NB4 (cell line): ENCODE results near the gene PLD4.

Experiments
- TF ChIP-seq, protein P1 (sequence below): IDR thresholded peaks from one replicate; pipeline ENCODE4 v1.5.1; 2012; ENCODE audit warnings: low read depth, low read length
- TF ChIP-seq, protein P2 (sequence below): IDR thresholded peaks from 2 replicates; pipeline ENCODE4 v1.6.1; 2011; ENCODE audit warnings: low read depth, low read length

DNA sequence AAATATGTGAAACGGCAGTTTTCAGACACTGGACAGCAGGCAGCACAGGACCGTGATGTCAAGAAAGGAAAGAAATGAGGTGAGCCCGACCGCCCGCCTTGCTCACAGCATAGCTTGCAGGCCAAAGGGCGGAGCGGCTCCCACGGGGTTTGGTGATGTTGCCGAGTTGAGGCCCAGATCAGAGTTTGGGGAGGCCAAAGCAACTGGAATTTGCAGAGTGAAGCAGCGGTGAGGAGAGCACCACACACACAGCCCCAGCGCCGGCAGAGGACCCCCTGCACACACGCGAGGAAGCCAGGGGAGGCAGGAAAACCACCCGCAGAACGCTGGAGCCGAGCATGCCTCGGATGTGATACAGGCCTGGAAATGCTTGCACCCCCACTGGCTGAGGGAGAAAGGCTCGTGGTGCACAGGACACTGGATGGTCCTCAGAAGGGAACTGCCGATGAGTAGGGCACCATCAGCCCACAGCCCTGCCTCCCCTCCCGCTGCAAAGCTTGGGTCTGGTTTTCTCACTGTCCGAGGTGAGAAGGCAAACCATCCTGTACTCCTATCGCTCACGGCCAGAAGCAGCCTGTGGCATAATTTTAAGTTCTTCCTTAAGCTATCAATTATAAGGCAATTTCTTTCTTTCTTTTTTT, 25.7 kb upstream of the PLD4 start:
- TF ChIP-seq, protein P1, sequence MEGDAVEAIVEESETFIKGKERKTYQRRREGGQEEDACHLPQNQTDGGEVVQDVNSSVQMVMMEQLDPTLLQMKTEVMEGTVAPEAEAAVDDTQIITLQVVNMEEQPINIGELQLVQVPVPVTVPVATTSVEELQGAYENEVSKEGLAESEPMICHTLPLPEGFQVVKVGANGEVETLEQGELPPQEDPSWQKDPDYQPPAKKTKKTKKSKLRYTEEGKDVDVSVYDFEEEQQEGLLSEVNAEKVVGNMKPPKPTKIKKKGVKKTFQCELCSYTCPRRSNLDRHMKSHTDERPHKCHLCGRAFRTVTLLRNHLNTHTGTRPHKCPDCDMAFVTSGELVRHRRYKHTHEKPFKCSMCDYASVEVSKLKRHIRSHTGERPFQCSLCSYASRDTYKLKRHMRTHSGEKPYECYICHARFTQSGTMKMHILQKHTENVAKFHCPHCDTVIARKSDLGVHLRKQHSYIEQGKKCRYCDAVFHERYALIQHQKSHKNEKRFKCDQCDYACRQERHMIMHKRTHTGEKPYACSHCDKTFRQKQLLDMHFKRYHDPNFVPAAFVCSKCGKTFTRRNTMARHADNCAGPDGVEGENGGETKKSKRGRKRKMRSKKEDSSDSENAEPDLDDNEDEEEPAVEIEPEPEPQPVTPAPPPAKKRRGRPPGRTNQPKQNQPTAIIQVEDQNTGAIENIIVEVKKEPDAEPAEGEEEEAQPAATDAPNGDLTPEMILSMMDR: no peak
- TF ChIP-seq, protein P2, sequence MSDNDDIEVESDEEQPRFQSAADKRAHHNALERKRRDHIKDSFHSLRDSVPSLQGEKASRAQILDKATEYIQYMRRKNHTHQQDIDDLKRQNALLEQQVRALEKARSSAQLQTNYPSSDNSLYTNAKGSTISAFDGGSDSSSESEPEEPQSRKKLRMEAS: no peak
